Stimulated activated CD4-positive, alpha-beta T cell treated with anti-CD3 and anti-CD28 coated beads, TNF-alpha, amount 100 ng/mL, for 4 hours (primary cell): ENCODE results near the gene ST3GAL5.

Experiments
- DNase-seq, 3 experiments: peaks; one replicate each; pipeline ENCODE4 v3.0.0-alpha.2; 2020; ENCODE audit warnings: low read depth in 3 of 3

Gene ST3GAL5

GRCh38 chr2:85806358-85807118, 82.3 kb downstream of the ST3GAL5 start:
- DNase-seq: no peak

GRCh38 chr2:85804583-85804982, 84.2 kb downstream of the ST3GAL5 start:
- DNase-seq: no peak

- DNase-seq: no peak
Observed at GRCh38 chr2:85803704-85804425, 84.9 kb downstream of the ST3GAL5 start.

- DNase-seq: no peak
Observed at GRCh38 chr2:85802354-85803103, 86.3 kb downstream of the ST3GAL5 start.

GRCh38 chr2:85801871-85802270, 86.9 kb downstream of the ST3GAL5 start:
- no peak for DNase-seq

GRCh38 chr2:85800586-85800985, 88.2 kb downstream of the ST3GAL5 start:
- no peak for DNase-seq

GRCh38 chr2:85799215-85799956, 89.4 kb downstream of the ST3GAL5 start:
- DNase-seq: no peak

- DNase-seq: no peak
Observed at GRCh38 chr2:85797921-85798320, 90.9 kb downstream of the ST3GAL5 start.

GRCh38 chr2:85797263-85797660, 91.5 kb downstream of the ST3GAL5 start:
- no peak for DNase-seq

- no peak for DNase-seq
Observed at GRCh38 chr2:85796341-85797262, 92.2 kb downstream of the ST3GAL5 start.

GRCh38 chr2:85796046-85796340, 92.8 kb downstream of the ST3GAL5 start:
- DNase-seq: no peak

GRCh38 chr2:85795331-85796045, 93.3 kb downstream of the ST3GAL5 start:
- DNase-seq: no peak

GRCh38 chr2:85794491-85795121, 94.2 kb downstream of the ST3GAL5 start:
- DNase-seq: no peak

GRCh38 chr2:85794038-85794441, 94.8 kb downstream of the ST3GAL5 start:
- DNase-seq: no peak

- no peak for DNase-seq
Observed at GRCh38 chr2:85793584-85793983, 95.2 kb downstream of the ST3GAL5 start.

- no peak for DNase-seq
Observed at GRCh38 chr2:85792783-85793441, 95.9 kb downstream of the ST3GAL5 start.

GRCh38 chr2:85791704-85792565, 96.9 kb downstream of the ST3GAL5 start:
- no peak for DNase-seq

- DNase-seq: no peak
Observed at GRCh38 chr2:85790499-85791188, 98.1 kb downstream of the ST3GAL5 start.
